GM21825 (cell line): ENCODE measurements around the gene PLEKHH3.

Source experiments
- ATAC-seq: cut with Tn5 transposase; IDR thresholded peaks from one replicate; pipeline ENCODE4 v1.9.1; 2021; ENCODE audit warnings: mild to moderate bottlenecking, moderate library complexity; ENCODE audit not compliant: unreplicated experiment

Gene PLEKHH3

DNA sequence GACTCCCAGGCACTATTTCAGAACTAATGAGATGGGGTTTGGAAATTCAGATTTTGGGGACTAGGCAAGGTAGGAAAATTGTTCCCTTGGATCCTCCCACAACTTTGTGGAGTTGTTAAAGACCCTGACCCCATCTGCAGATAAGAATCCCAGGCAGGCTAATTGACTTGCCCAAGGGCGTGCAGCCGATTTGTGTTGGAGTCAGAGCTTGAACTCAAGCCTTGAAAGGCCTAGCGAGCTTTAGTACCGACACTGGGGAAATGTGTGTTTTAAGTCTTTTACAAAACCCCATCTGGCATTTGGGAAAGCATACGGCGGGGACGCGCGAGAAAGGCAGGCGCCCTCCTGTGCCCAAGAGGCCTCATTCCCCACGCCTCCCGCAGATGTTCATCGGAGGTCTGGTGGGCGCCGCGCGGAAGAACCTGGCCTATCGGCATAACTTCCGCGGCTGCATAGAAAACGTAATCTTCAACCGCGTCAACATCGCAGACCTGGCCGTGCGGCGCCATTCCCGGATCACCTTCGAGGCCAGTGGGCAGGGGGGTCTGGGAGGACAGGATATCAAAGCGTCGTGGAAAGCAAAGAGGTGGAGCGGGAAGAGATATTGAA, 9.8 kb upstream of the PLEKHH3 start:
- ATAC-seq: no peak

- ATAC-seq: no peak
Observed at GRCh38 chr17:42685831-42686230, 9.0 kb upstream of the PLEKHH3 start.

DNA sequence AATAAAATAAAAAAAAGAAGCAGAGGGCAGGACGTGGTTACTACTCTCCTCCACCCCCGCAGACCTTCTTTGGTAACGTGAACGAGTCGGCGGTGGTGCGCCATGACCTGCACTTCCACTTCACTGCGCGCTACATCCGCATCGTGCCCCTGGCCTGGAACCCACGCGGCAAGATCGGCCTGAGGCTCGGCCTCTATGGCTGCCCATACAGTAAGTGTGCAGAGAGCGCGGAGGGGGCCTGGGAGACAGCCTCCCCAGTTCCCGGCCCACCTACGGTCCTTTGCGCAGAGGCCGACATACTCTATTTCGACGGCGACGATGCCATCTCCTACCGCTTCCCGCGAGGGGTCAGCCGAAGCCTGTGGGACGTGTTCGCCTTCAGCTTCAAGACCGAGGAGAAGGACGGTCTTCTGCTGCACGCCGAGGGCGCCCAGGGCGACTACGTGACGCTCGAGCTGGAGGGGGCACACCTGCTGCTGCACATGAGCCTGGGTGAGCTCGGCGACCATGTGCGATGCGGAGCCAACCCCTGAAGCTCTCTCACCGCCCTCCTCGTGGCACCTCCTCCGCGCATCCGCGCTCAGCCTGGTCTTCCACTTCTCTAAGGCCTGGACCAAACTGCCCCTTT, 8.2 kb upstream of the PLEKHH3 start:
- ATAC-seq: no peak

DNA sequence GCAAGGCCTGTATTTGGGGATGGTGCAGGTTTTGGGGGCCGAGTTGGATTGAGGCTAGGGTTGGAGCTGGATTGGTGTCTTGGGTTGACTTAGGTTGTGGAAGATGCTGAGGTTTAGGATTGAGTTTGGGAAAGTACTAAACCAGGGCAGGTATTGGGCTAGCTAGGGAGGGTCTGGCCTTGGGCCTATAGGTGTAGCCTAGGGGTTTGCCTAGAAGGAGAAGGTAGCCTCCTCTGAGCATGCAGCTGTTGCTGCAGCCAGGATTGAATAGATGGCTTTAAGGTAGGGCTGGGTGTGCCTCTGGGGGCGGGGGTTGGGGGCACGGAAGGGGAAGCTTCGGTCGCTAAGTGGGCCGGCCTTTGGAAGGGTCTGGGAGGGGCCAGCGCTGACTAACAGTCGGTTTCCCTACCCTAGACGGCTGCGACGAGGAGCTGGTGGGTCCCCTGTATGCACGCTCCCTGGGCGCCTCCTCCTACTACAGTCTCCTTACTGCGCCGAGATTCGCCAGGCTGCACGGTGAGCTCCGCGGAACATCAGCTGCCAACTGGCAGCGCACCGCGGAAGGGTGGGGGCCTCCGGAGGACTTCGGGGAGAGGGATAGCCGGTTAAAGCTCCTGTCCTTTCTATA, 6.7 kb upstream of the PLEKHH3 start:
- no peak for ATAC-seq

DNA sequence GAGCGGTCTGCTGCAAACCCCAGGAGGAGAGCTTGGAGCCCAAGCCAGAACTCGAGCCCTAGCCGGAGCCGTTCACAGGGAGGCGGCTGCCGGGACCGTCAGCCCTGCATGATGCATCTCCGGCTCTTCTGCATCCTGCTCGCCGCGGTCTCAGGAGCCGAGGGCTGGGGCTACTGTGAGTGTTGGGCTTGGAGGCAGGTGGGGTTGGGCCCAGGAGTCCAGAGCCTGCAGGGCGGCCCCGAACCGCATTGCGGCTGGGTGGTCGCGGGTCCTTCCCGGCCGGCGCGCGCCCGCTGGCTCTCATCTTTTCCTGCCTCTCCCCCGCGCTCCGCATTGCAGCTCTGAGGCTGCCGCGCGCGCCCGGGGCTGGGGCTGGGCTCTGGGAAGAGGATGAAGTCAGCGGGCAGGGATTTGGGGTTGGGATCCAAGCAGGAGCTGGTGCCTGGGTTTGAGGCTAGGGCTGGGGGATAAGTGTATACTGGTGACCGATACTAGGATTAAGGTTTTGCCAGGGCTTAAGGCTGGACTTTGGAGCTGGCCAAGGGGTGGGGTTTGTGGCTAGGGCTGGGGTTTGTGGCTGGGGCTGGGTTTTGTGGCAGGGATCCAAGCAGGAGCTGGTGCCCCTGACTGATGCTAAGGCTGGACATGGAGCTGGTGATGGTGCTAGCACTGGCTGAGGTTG, 6.1 kb upstream of the PLEKHH3 start:
- no peak for ATAC-seq

DNA sequence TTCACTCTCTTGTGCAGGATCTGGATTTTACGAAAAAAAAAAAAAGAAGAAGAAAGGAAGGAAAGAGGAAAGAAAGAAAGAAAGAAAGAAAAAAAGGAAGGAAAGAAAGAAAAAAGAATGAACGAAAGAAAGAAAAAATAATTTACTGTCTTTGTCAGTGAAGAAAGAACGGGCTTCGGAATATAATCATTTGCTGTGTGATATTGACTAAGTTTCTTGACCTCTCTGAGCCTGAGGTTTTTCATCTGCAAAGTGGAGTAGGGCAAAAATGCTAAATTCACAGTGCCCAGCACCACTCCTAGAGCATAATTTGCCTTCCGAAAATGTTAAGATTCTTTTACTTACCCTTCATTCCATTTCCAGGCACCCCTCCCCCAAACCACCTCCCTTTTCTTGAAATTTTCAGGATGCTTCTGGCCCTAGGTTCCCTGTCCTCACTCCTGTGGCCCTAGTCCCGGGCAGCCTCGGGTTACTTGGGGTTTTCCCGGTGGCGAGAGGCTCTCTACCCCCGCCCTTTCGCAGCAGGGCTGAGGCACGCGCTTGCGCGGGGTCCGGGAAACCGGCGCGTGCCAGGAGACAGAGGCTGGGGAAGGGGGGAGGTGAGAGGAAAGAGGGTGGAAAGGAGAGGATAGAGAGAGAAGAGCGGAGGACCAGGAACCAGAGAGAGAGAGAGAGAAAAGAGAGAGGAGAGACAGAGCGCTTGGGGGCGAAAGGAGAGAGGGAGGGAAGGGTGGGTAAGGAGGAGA, 5.4 kb upstream of the PLEKHH3 start, which contains the start of gene CNTNAP1:
Gene CNTNAP1 (plus strand): TSS at position 556 of the 746 bp plus-strand sequence. CDS start 299 bp downstream, outside the sequence.
- no peak for ATAC-seq

- ATAC-seq: no peak
Observed at GRCh38 chr17:42680331-42680808, 3.6 kb upstream of the PLEKHH3 start.

DNA sequence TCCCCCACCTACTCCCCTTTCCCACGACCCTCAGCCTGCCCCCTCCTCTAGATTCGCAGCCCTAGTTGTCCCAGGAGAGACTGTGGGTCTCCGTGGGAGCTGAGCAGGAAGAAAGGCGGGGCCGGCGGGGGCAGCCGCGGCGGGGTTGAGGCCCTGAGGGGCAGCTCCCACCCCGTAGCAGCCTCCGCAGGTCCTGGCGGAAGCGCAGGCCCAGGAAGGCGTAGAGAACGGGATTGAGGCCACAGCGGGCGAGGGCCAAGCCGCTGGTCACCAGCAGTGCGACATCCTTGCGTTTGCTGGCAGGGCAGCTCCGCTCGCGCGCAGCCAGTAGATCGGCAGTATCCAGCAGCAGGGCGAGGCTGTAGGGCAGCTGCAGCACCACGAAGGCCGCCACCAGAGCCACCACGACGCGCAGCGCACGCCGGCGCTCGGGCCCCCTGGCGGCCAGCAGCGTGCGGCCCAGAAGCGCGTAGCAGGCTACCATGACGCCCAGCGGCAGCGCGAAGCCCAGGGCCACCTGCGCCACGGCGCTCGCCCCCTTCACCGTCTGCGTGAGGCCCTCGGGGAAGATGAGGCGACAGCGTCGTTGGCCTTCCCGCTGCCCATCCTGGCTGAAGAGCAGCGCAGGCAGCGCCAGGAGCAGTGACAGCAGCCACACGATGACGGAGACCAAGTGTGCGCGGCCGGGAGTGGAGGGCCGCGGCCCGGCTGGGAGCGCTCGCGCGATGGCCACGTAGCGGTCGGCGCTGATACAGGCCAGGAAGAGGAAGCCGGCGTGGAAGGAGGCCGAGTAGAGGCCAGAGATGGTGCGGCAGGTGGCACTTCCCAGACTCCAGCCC, 2.9 kb upstream of the PLEKHH3 start:
- no peak for ATAC-seq

GRCh38 chr17:42678951-42679491, 2.2 kb upstream of the PLEKHH3 start:
- no peak for ATAC-seq

GRCh38 chr17:42677921-42678781, 1.4 kb upstream of the PLEKHH3 start:
- peak; percentile 19 for ATAC-seq

- peak; percentile 43 for ATAC-seq
Observed at GRCh38 chr17:42677012-42677857, 441 bp upstream of the PLEKHH3 start.

- no peak for ATAC-seq
Observed at GRCh38 chr17:42675965-42676423, 800 bp downstream of the PLEKHH3 start.

- ATAC-seq: no peak
Observed at GRCh38 chr17:42675348-42675964, 1.3 kb downstream of the PLEKHH3 start.

DNA sequence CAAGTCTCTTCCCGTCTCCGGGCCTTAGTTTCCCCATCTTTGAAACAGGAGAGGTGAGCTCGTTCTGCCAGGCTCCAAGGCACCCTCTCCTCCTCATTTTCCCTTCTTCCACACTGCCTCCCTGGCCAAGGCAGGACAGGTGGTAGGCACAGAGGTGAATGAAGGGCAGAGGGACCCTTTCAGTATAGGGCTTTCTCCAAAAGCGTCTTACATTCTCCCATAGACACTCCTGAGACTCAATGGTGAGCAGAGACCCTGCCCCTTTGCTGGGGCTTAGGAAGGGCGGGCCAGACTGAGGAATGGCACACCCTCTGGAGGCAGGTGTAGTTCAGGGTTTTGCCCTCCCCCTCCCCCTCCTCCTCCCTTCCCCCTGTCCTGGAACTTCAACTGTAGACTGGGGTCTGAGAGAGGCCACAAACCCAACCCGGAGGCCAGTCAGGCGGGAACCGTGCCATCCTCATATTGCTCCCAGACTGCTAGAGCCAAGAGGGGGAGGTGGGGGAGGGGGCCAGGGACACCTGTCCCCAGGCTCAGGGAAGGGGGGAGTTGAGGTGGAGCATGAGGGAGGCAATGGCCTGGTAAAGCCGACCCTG, 1.9 kb downstream of the PLEKHH3 start:
- ATAC-seq: no peak

- ATAC-seq: no peak
Observed at GRCh38 chr17:42673885-42674754, 2.7 kb downstream of the PLEKHH3 start.
